ENCODE results near the gene SPATA21. TPM values are rescaled to one million over a fixed set of nuclear protein-coding genes. Genes with fewer than 3 reads are reported as not detected.
"Not testable (repeated sequence)": the region's sequence is repeated elsewhere in the genome, so short reads cannot be mapped to it uniquely, and the experiment has no call there.

Gene SPATA21, protein sequence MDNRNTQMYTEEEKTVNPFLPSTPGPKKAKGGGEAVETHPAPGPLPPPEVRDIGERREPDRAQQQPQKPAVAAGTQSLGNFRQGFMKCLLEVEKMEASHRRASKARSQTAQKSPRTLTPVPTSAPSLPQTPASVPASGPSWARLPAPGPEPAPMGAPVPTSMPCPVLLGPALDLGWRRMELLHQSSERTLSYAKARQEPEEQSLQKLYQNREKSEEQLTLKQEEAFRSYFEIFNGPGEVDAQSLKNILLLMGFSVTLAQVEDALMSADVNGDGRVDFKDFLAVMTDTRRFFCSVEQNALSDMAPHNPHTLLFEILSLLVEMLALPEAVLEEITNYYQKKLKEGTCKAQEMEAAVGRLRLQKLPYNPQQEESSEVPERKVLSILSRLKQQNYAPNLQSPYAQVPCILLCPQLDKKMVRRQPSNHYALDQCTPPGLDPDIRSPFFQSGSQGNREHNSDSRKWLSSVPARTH
- polyA plus RNA-seq (2011; rRNA removed) (not detected in 2 replicates), polyA minus RNA-seq (2011; rRNA and poly(A)+ RNA removed) (not detected in 2 replicates)

- no peak for DNase-seq (ENCODE audit: low read depth)
- ChIA-PET CTCF (no interaction called here), POLR2A (no interaction called here)
- Histone ChIP-seq H3K4me3 (ENCODE audit: low read depth, low read length) (no peak within 1 kb of the TSS), H3K27me3 (ENCODE audit: control insufficient read depth, insufficient read depth, low read length) (no peaks in the 10 kb centered on the region), H3K36me3 (ENCODE audit: control insufficient read depth, insufficient read depth, low read length) (no peaks in the 10 kb centered on the region)
- no peak for TF ChIP-seq CTCF (IDR thresholded peaks at IDR 0.05; ENCODE audit: insufficient read depth, low read depth, low read length)
Observed at GRCh38 chr1:16436946-16437474, at the start of gene SPATA21. SPATA21 (minus strand) TSS chr1:16437424; CDS start chr1:16431371, 6,053 bp downstream.

DNA sequence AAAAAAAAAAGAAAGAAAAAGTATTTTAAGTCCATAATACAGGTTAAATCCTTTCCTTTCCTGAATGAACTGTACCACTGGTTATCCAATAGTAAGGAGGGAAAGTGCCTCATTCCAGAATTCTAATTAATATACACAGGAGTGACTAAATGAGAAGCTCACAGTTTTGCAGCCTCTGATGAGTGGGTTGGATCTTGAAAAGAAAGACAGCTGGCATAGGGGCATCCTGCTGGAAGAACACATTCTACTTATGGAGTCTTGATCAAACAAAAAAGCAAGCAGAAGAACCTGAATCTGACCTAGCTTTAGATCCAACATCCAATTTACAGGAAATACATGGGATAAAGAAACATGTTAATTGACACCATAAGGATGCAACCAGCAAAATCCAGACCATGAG lies 49.8 kb upstream of the SPATA21 start:
- H3K4me3 ChIP-seq (ENCODE audit: low read depth, low read length); DNase-seq (ENCODE audit: low read depth); H3K27me3 ChIP-seq (ENCODE audit: control insufficient read depth, insufficient read depth, low read length); POLR2A ChIA-PET; CTCF ChIA-PET: not testable (repeated sequence)
- peaks cover 17% of the 10 kb centered on the region for H3K36me3 ChIP-seq (ENCODE audit: control insufficient read depth, insufficient read depth, low read length)

DNA sequence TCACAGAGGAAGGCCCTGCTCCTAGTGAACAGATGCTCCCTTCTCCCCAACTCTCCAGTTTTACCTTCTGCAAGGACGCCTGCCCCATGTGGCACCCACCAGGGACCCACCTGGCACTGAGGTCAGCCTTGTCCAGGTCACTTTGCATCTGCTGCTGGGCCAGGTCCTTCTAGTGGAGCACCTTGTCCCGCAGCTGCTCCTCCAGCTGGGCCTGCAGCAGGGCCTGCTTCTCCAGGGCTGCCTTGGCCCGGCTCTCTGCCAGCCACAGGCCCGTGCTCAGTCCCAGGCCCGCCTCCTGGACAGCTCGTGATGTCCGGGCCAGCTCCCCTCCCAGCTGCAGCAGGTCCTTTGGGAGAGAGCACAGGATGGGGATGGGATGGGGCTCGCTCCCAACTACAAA lies 49.1 kb upstream of the SPATA21 start:
- DNase-seq (ENCODE audit: low read depth); H3K27me3 ChIP-seq (ENCODE audit: control insufficient read depth, insufficient read depth, low read length); POLR2A ChIA-PET; CTCF ChIA-PET; H3K4me3 ChIP-seq (ENCODE audit: low read depth, low read length): not testable (repeated sequence)
- peaks cover 17% of the 10 kb centered on the region for H3K36me3 ChIP-seq (ENCODE audit: control insufficient read depth, insufficient read depth, low read length)

DNA sequence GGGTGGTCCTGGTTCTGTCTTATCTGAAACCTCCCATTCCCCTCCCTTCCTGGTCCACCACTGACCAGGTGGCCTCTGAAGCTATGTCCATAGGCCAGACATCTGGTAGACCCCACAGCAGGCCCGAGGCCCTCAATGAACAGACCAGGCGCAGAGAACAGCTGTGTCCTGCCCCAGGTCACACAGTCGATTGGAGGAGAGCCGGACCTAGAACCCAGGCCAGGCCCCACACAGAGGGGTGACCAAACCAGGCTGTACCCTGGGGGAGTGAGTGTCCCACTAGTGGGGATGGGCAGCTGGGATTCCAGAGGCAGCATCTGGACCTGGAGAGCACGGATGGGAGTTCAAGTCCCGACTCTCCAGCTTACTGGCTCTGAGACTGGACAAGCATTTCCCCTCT lies 47.7 kb upstream of the SPATA21 start:
- no peak for TF ChIP-seq CTCF (IDR thresholded peaks at IDR 0.05; ENCODE audit: insufficient read depth, low read depth, low read length)
- Histone ChIP-seq H3K27me3 (ENCODE audit: control insufficient read depth, insufficient read depth, low read length) (no peaks in the 10 kb centered on the region), H3K36me3 (ENCODE audit: control insufficient read depth, insufficient read depth, low read length) (peaks cover 17% of the 10 kb centered on the region), H3K4me3 (ENCODE audit: low read depth, low read length) (no peak overlapping the region)
- CTCF ChIA-PET: no interaction called here
- POLR2A ChIA-PET: no interaction called here
- DNase-seq (ENCODE audit: low read depth): no peak

- no peak overlapping the region for H3K4me3 ChIP-seq (ENCODE audit: low read depth, low read length)
- POLR2A ChIA-PET: no interaction called here
- peaks cover 16% of the 10 kb centered on the region for H3K36me3 ChIP-seq (ENCODE audit: control insufficient read depth, insufficient read depth, low read length)
- H3K27me3 ChIP-seq (ENCODE audit: control insufficient read depth, insufficient read depth, low read length): no peaks in the 10 kb centered on the region
- no peak for TF ChIP-seq CTCF (IDR thresholded peaks at IDR 0.05; ENCODE audit: insufficient read depth, low read depth, low read length)
- CTCF ChIA-PET: no interaction called here
- no peak for DNase-seq (ENCODE audit: low read depth)
Observed at GRCh38 chr1:16484501-16484835, 47.2 kb upstream of the SPATA21 start.

GRCh38 chr1:16483639-16484500 lies 46.6 kb upstream of the SPATA21 start:
- H3K27me3 ChIP-seq (ENCODE audit: control insufficient read depth, insufficient read depth, low read length); POLR2A ChIA-PET; CTCF ChIA-PET; DNase-seq (ENCODE audit: low read depth); H3K4me3 ChIP-seq (ENCODE audit: low read depth, low read length): not testable (repeated sequence)
- peaks cover 15% of the 10 kb centered on the region for H3K36me3 ChIP-seq (ENCODE audit: control insufficient read depth, insufficient read depth, low read length)

DNA sequence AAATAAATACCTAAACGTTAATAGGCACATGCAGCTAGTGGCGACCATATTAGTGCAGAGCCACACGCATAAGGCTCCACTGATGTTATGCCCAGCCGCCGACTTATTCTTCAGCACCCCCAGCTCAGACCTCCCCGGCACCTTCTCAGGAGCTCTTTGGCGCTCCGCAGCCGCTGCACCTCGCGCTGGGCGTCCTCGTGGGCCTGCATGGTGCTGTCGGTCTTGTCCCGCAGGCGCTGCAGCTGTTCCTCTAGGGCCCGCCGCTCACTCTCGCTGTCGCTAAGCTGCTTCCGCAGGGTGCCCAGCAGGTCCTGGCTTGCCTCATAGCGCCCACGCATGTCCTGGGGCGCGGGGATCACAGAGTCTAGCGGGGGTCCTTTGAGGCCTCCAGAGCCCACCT lies 45.9 kb upstream of the SPATA21 start:
- H3K4me3 ChIP-seq (ENCODE audit: low read depth, low read length); CTCF ChIA-PET; H3K27me3 ChIP-seq (ENCODE audit: control insufficient read depth, insufficient read depth, low read length); POLR2A ChIA-PET; DNase-seq (ENCODE audit: low read depth): not testable (repeated sequence)
- H3K36me3 ChIP-seq (ENCODE audit: control insufficient read depth, insufficient read depth, low read length): peaks cover 18% of the 10 kb centered on the region

Data from BJ (cell line).